A549 (cell line): ENCODE measurements around the gene PLEKHA1.

Experiments used
- CTCF ChIP-seq: fragments of >200 bp; sonication (Bioruptor Twin); formaldehyde crosslinking; IDR thresholded peaks from 3 replicates; pipeline ENCODE4 v1.5.1; 2016
- EP300 ChIP-seq, 2 experiments: fragments of >200 bp; sonication (Bioruptor Twin); formaldehyde crosslinking; IDR thresholded peaks; 2 replicates in 1 of 2; 3 replicates in 1 of 2; pipeline ENCODE4 v1.6.1; 2016 to 2017
- MAX ChIP-seq: IDR thresholded peaks from 2 replicates; pipeline ENCODE4 v1.6.1; 2012
- POLR2A ChIP-seq: IDR thresholded peaks from 2 replicates; pipeline ENCODE4 v1.6.1; 2012; ENCODE audit warnings: mild to moderate bottlenecking, low read length
- POLR2AphosphoS2 ChIP-seq: conservative IDR thresholded peaks from 2 replicates; pipeline ENCODE4 v1.6.1; 2012; ENCODE audit warnings: low read length, improper control_type of control experiment, inconsistent platforms
- SMC3 ChIP-seq: fragments of >200 bp; sonication (Bioruptor Twin); formaldehyde crosslinking; IDR thresholded peaks from 3 replicates; pipeline ENCODE4 v1.6.1; 2018; ENCODE audit warnings: inconsistent platforms

GRCh38 chr10:122449153-122449552, 74.6 kb downstream of the PLEKHA1 start:
- TF ChIP-seq CTCF (no peak), POLR2A (no peak), SMC3 (no peak), EP300 (IDR thresholded peaks at IDR 0.05) (no peak), MAX (no peak), POLR2AphosphoS2 (no peak)
